IPS-15b (cell line): ENCODE measurements around the gene CHST8.
"Not testable (repeated sequence)": the region's sequence is repeated elsewhere in the genome, so short reads cannot be mapped to it uniquely, and the experiment has no call there.

Experiments
- H3K27me3 ChIP-seq: one replicate; pipeline ENCODE4 v1.6.1; 2013; ENCODE audit warnings: low read length; ENCODE audit not compliant: control insufficient read depth, insufficient read depth
- H3K36me3 ChIP-seq: one replicate; pipeline ENCODE4 v1.6.1; 2013; ENCODE audit warnings: low read length; ENCODE audit not compliant: control insufficient read depth, insufficient read depth
- H3K4me1 ChIP-seq: one replicate; pipeline ENCODE4 v1.6.1; 2013; ENCODE audit warnings: mild to moderate bottlenecking, low read length; ENCODE audit not compliant: control insufficient read depth, insufficient read depth
- H3K4me3 ChIP-seq: one replicate; pipeline ENCODE4 v1.5.1; 2013; ENCODE audit warnings: low read depth, low read length
- H3K9ac ChIP-seq: one replicate; pipeline ENCODE4 v1.6.1; 2013; ENCODE audit warnings: low read depth, mild to moderate bottlenecking, low read length
- H3K9me3 ChIP-seq: one replicate; pipeline ENCODE4 v1.6.1; 2013; ENCODE audit warnings: mild to moderate bottlenecking, low read length; ENCODE audit not compliant: control insufficient read depth, insufficient read depth

The CHST8 gene

GRCh38 chr19:33602576-33603204, 19.1 kb upstream of the CHST8 start:
- Histone ChIP-seq H3K4me3 (no peak overlapping the region), H3K36me3 (no peaks in the 10 kb centered on the region), H3K4me1 (peaks cover 15% of the 10 kb centered on the region), H3K9ac (no peak overlapping the region), H3K9me3 (no peaks in the 10 kb centered on the region), H3K27me3 (no peaks in the 10 kb centered on the region)

- Histone ChIP-seq H3K36me3 (no peaks in the 10 kb centered on the region), H3K27me3 (no peaks in the 10 kb centered on the region), H3K9me3 (no peaks in the 10 kb centered on the region), H3K4me3 (no peak overlapping the region), H3K9ac (no peak overlapping the region), H3K4me1 (peaks cover 15% of the 10 kb centered on the region)
Observed at GRCh38 chr19:33603377-33603776, 18.4 kb upstream of the CHST8 start.

- no peak overlapping the region for H3K4me3 ChIP-seq
- H3K9ac ChIP-seq, result no peak overlapping the region
- no peaks in the 10 kb centered on the region for H3K9me3 ChIP-seq
- H3K4me1 ChIP-seq, result peaks cover 15% of the 10 kb centered on the region
- no peaks in the 10 kb centered on the region for H3K27me3 ChIP-seq
- H3K36me3 ChIP-seq, result no peaks in the 10 kb centered on the region
Observed at GRCh38 chr19:33604651-33605050, 17.1 kb upstream of the CHST8 start.

- H3K4me1 ChIP-seq, result peaks cover 15% of the 10 kb centered on the region
- not testable (repeated sequence) for H3K9ac ChIP-seq, H3K36me3 ChIP-seq, H3K9me3 ChIP-seq, H3K27me3 ChIP-seq, H3K4me3 ChIP-seq
Observed at GRCh38 chr19:33605803-33606295, 15.9 kb upstream of the CHST8 start.

GRCh38 chr19:33606556-33606955, 15.2 kb upstream of the CHST8 start:
- no peak overlapping the region for H3K4me3 ChIP-seq
- peaks cover 15% of the 10 kb centered on the region for H3K4me1 ChIP-seq
- no peaks in the 10 kb centered on the region for H3K36me3 ChIP-seq
- no peaks in the 10 kb centered on the region for H3K9me3 ChIP-seq
- H3K27me3 ChIP-seq, result no peaks in the 10 kb centered on the region
- H3K9ac ChIP-seq, result no peak overlapping the region

- Histone ChIP-seq H3K36me3 (no peaks in the 10 kb centered on the region), H3K9me3 (no peaks in the 10 kb centered on the region), H3K27me3 (no peaks in the 10 kb centered on the region), H3K4me3 (no peak overlapping the region), H3K4me1 (peaks cover 3% of the 10 kb centered on the region), H3K9ac (no peak overlapping the region)
Observed at GRCh38 chr19:33609353-33609752, 12.4 kb upstream of the CHST8 start.

GRCh38 chr19:33610588-33610987, 11.2 kb upstream of the CHST8 start:
- Histone ChIP-seq H3K4me3 (no peak overlapping the region), H3K4me1 (peaks cover 3% of the 10 kb centered on the region), H3K9ac (no peak overlapping the region)

GRCh38 chr19:33612928-33613619, 8.7 kb upstream of the CHST8 start:
- Histone ChIP-seq H3K27me3 (peaks cover 4% of the 10 kb centered on the region), H3K9me3 (no peaks in the 10 kb centered on the region), H3K36me3 (no peaks in the 10 kb centered on the region), H3K9ac (no peak overlapping the region), H3K4me1 (no peaks in the 10 kb centered on the region), H3K4me3 (no peak overlapping the region)

More at GRCh38 chr19:33610588-33610987, 11.2 kb upstream of the CHST8 start:
- no peaks in the 10 kb centered on the region for H3K36me3 ChIP-seq
- no peaks in the 10 kb centered on the region for H3K27me3 ChIP-seq
- no peaks in the 10 kb centered on the region for H3K9me3 ChIP-seq

- Histone ChIP-seq H3K27me3 (peaks cover 6% of the 10 kb centered on the region), H3K9me3 (no peaks in the 10 kb centered on the region), H3K4me3 (no peak overlapping the region), H3K36me3 (no peaks in the 10 kb centered on the region), H3K9ac (no peak overlapping the region), H3K4me1 (no peaks in the 10 kb centered on the region)
Observed at GRCh38 chr19:33613620-33614000, 8.1 kb upstream of the CHST8 start.

- H3K9ac ChIP-seq, result no peak overlapping the region
- no peaks in the 10 kb centered on the region for H3K9me3 ChIP-seq
- no peaks in the 10 kb centered on the region for H3K4me1 ChIP-seq
- H3K27me3 ChIP-seq, result peaks cover 31% of the 10 kb centered on the region
- no peaks in the 10 kb centered on the region for H3K36me3 ChIP-seq
- no peak overlapping the region for H3K4me3 ChIP-seq
Observed at GRCh38 chr19:33616346-33616745, 5.4 kb upstream of the CHST8 start.

- H3K27me3 ChIP-seq, result peaks cover 31% of the 10 kb centered on the region
- no peaks in the 10 kb centered on the region for H3K36me3 ChIP-seq
- no peaks in the 10 kb centered on the region for H3K4me1 ChIP-seq
- H3K9ac ChIP-seq, result no peak overlapping the region
- H3K4me3 ChIP-seq, result no peak overlapping the region
- H3K9me3 ChIP-seq, result no peaks in the 10 kb centered on the region
Observed at GRCh38 chr19:33616857-33617256, 4.9 kb upstream of the CHST8 start.

GRCh38 chr19:33618363-33618762, 3.4 kb upstream of the CHST8 start:
- H3K4me3 ChIP-seq, H3K36me3 ChIP-seq, H3K9me3 ChIP-seq, H3K9ac ChIP-seq, H3K4me1 ChIP-seq: not testable (repeated sequence)
- peaks cover 37% of the 10 kb centered on the region for H3K27me3 ChIP-seq
